Effector CD4-positive, alpha-beta T cell (primary cell): ENCODE results near the gene SLC24A3.

Experiments used
- DNase-seq: peaks from one replicate; pipeline ENCODE4 v3.0.0-alpha.2; 2020

The SLC24A3 gene

GRCh38 chr20:19695081-19695480 lies 482.6 kb downstream of the SLC24A3 start:
- no peak for DNase-seq

GRCh38 chr20:19696620-19697019 lies 484.2 kb downstream of the SLC24A3 start:
- no peak for DNase-seq

GRCh38 chr20:19697415-19697814 lies 485.0 kb downstream of the SLC24A3 start:
- no peak for DNase-seq

- no peak for DNase-seq
Observed at GRCh38 chr20:19699180-19699971, 486.9 kb downstream of the SLC24A3 start.

- no peak for DNase-seq
Observed at GRCh38 chr20:19701429-19701828, 489.0 kb downstream of the SLC24A3 start.

GRCh38 chr20:19706463-19706862 lies 494.0 kb downstream of the SLC24A3 start:
- DNase-seq, result no peak

- DNase-seq, result no peak
Observed at GRCh38 chr20:19709635-19710335, 497.3 kb downstream of the SLC24A3 start.

GRCh38 chr20:19710336-19711120 lies 498.1 kb downstream of the SLC24A3 start:
- no peak for DNase-seq

GRCh38 chr20:19711126-19711525 lies 498.7 kb downstream of the SLC24A3 start:
- no peak for DNase-seq

GRCh38 chr20:19712721-19713260 lies 500.3 kb downstream of the SLC24A3 start:
- DNase-seq, result no peak

GRCh38 chr20:19713822-19714578 lies 501.6 kb downstream of the SLC24A3 start:
- DNase-seq, result no peak

- DNase-seq, result no peak
Observed at GRCh38 chr20:19714579-19714840, 502.1 kb downstream of the SLC24A3 start.

- no peak for DNase-seq
Observed at GRCh38 chr20:19715986-19716385, 503.5 kb downstream of the SLC24A3 start.

GRCh38 chr20:19718880-19719279 lies 506.4 kb downstream of the SLC24A3 start:
- no peak for DNase-seq

GRCh38 chr20:19720991-19721390 lies 508.5 kb downstream of the SLC24A3 start:
- no peak for DNase-seq

- DNase-seq, result no peak
Observed at GRCh38 chr20:19723051-19723450, 510.6 kb downstream of the SLC24A3 start.

- no peak for DNase-seq
Observed at GRCh38 chr20:19723813-19724430, 511.5 kb downstream of the SLC24A3 start.

- DNase-seq, result no peak
Observed at GRCh38 chr20:19725373-19725772, 512.9 kb downstream of the SLC24A3 start.

GRCh38 chr20:19725814-19726525 lies 513.5 kb downstream of the SLC24A3 start:
- no peak for DNase-seq

- DNase-seq, result no peak
Observed at GRCh38 chr20:19727251-19727847, 514.9 kb downstream of the SLC24A3 start.

- no peak for DNase-seq
Observed at GRCh38 chr20:19729672-19730071, 517.2 kb downstream of the SLC24A3 start.
